ENCODE results near the gene ADAMTS15. TPM values are rescaled to one million over a fixed set of nuclear protein-coding genes. Genes with fewer than 3 reads are reported as not detected.
A peak's percentile ranks its signal among the peaks of the same experiment; 100 is the strongest.

Gene ADAMTS15
- total RNA-seq, 4 donors from 2014 or later: 6.6 to 11.4 (median 10.3) TPM

- intact Hi-C loops (cut with DNase I): no loop called here
- H3K4me3 ChIP-seq: no peak overlapping the region
- peaks cover 25 to 52% (median 26%) of the 10 kb centered on the region in 4 donors for H3K4me1 ChIP-seq
- peak; percentile 90 for DNase-seq (ENCODE audit: extremely low spot score)
- H3K27me3 ChIP-seq: no peaks in the 10 kb centered on the region
- H3K27ac ChIP-seq (replicated peaks in 1 of 4): no peak overlapping the region
- TF ChIP-seq POLR2AphosphoS5 (IDR thresholded peaks at IDR 0.05): no peak
- TF ChIP-seq, protein P1, sequence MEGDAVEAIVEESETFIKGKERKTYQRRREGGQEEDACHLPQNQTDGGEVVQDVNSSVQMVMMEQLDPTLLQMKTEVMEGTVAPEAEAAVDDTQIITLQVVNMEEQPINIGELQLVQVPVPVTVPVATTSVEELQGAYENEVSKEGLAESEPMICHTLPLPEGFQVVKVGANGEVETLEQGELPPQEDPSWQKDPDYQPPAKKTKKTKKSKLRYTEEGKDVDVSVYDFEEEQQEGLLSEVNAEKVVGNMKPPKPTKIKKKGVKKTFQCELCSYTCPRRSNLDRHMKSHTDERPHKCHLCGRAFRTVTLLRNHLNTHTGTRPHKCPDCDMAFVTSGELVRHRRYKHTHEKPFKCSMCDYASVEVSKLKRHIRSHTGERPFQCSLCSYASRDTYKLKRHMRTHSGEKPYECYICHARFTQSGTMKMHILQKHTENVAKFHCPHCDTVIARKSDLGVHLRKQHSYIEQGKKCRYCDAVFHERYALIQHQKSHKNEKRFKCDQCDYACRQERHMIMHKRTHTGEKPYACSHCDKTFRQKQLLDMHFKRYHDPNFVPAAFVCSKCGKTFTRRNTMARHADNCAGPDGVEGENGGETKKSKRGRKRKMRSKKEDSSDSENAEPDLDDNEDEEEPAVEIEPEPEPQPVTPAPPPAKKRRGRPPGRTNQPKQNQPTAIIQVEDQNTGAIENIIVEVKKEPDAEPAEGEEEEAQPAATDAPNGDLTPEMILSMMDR (IDR thresholded peaks at IDR 0.05): no peak
- H3K9me3 ChIP-seq: no peaks in the 10 kb centered on the region
- WGBS: 97% methylated on average over 6 of the region's 6 CpGs
- no peaks in the 10 kb centered on the region for H3K36me3 ChIP-seq
Observed at GRCh38 chr11:130525307-130525706, 76.9 kb downstream of the ADAMTS15 start.

Other genes with a start within 250 kb of the ADAMTS15 start
- gene ZBTB44, start 133.7 kb upstream of the ADAMTS15 start, total RNA-seq: 10 to 100 TPM; 50.4 to 86.4 (median 65.3) TPM
- gene ADAMTS8, start 20.0 kb upstream of the ADAMTS15 start, total RNA-seq: 10 to 100 TPM; 23.5 to 55.5 (median 29.8) TPM